Measurements from ENCODE around the gene CER1. TPM values are rescaled to one million over a fixed set of nuclear protein-coding genes. Genes with fewer than 3 reads are reported as not detected.

CER1 gene
- total and polyA plus RNA-seq, 2 donors (not counting 3 experiments of a cell fraction or from before 2014, with no cell fraction given) = 0.06 TPM; not detected in 1

DNA sequence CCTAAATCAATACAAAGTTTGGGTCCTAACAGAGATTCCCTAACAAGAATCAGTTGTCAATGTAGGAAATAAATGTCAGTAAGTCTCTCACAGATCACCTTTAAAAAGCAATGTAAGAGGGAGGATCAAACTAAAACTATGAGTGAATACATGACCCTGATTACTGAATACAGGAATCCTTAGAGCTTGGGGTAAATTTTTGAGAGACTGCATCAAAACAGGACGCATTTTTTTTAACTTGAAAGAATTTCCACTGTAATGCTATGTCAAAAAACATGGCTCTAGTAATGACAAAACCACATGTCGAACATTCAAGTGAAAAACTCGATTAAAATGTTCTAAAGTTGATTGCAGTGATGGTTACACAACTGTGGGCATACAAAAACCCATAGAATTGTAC lies 51.2 kb downstream of the CER1 start:
- H3K9ac ChIP-seq (replicated peaks; ENCODE audit: extremely low read depth, insufficient read depth, low read length) = peak overlapping the region; percentile 55
- peaks cover 27% of the 10 kb centered on the region for H3K4me1 ChIP-seq (ENCODE audit: control insufficient read depth, extremely low read depth, insufficient read depth, low read length)
- H3K79me2 ChIP-seq (ENCODE audit: control insufficient read depth, insufficient read depth, low read length) = peaks cover 26% of the 10 kb centered on the region
- no peaks in the 10 kb centered on the region for H4K20me1 ChIP-seq (replicated peaks; ENCODE audit: control insufficient read depth, extremely low read depth, insufficient read depth, low read length)
- peaks cover 0 to 8% of the 10 kb centered on the region in 2 experiments for H3K36me3 ChIP-seq (ENCODE audit: control insufficient read depth in 2 of 2, extremely low read depth in 1 of 2, insufficient read depth in 2 of 2, low read length in 2 of 2)
- no peak for FAIRE-seq
- intact Hi-C loops (cut with micrococcal nuclease) (loop anchor here (1.0 to 5.0 kb wide), 2 partner anchors 20 to 81 kb away; no protein-coding TSS in a partner anchor), dilution Hi-C loops (cut with MboI; ENCODE audit: extremely low pct_ligation_motif_present, low sequenced_read_pairs) (no loop called here)
- ChIA-PET POLR2A (no interaction called here), CTCF (interaction anchor here (0.9 to 1.7 kb wide), 5 partner anchors 10 to 97 kb away, joined by 3 to 8 read pairs (median 4); partner anchors contain the start of gene ZDHHC21)
- H3K9me1 ChIP-seq (replicated peaks; ENCODE audit: control insufficient read depth, extremely low read depth, insufficient read depth, low read length) = no peaks in the 10 kb centered on the region
- H3K9me3 ChIP-seq (replicated peaks; ENCODE audit: control insufficient read depth, insufficient read depth, low read length) = no peaks in the 10 kb centered on the region
- peak overlapping the region; percentile 78 for H3K4me2 ChIP-seq (ENCODE audit: insufficient read depth, low read length)
- TF ChIP-seq POLR2A (IDR thresholded peaks at IDR 0.05; ENCODE audit: low read depth, low read length) (no peak), EZH2 (IDR thresholded peaks at IDR 0.05; ENCODE audit: borderline replicate concordance, low read depth, low read length, severe bottlenecking) (no peak), GATA2 (IDR thresholded peaks at IDR 0.05; ENCODE audit: insufficient read depth, insufficient read length, low read depth, low read length) (no peak), FOS (IDR thresholded peaks at IDR 0.05; ENCODE audit: borderline replicate concordance, insufficient read depth, low read length) (no peak), MAX (IDR thresholded peaks at IDR 0.05; ENCODE audit: insufficient read depth, insufficient read length) (no peak), POLR2AphosphoS5 (IDR thresholded peaks at IDR 0.05; ENCODE audit: insufficient read depth, low read depth, low read length) (no peak), MYC (IDR thresholded peaks at IDR 0.05; ENCODE audit: low read depth, low read length) (no peak), CTCF (IDR thresholded peaks at IDR 0.05; ENCODE audit: extremely low read depth in 1 of 2, insufficient read depth in 1 of 2, low read depth in 1 of 2, low read length in 2 of 2) (no peak), JUN (IDR thresholded peaks at IDR 0.05; ENCODE audit: borderline replicate concordance, insufficient read depth, insufficient read length, low read depth) (no peak)
- no peaks in the 10 kb centered on the region for H3K27me3 ChIP-seq (ENCODE audit: control insufficient read depth in 2 of 2, insufficient read depth in 2 of 2, low read length in 2 of 2)
- no peak overlapping the region for H2AFZ ChIP-seq (ENCODE audit: low read depth, low read length)
- no peak for DNase-seq (ENCODE audit: low read depth, low spot score)
- no peak overlapping the region for H3K4me3 ChIP-seq (replicated peaks in 1 of 3; ENCODE audit: insufficient read depth in 1 of 3, low read depth in 1 of 3, low read length in 3 of 3)
- peak overlapping the region; percentile 93 for H3K27ac ChIP-seq (ENCODE audit: insufficient read depth, low read depth, low read length)
- no TSS peak for BruUV-seq (replicated peaks)

All from endothelial cell of umbilical vein (primary cell).